NCI-H2227 (cell line): Measurements from ENCODE around the gene CACNA1B.
"Not testable (repeated sequence)": the region's sequence is repeated elsewhere in the genome, so short reads cannot be mapped to it uniquely, and the experiment has no call there.

Source experiments
- DNase-seq: peaks from one replicate; lab custom pipeline; 2025; ENCODE audit not compliant: unreplicated experiment; lab: John Stamatoyannopoulos, UW

Gene CACNA1B

DNA sequence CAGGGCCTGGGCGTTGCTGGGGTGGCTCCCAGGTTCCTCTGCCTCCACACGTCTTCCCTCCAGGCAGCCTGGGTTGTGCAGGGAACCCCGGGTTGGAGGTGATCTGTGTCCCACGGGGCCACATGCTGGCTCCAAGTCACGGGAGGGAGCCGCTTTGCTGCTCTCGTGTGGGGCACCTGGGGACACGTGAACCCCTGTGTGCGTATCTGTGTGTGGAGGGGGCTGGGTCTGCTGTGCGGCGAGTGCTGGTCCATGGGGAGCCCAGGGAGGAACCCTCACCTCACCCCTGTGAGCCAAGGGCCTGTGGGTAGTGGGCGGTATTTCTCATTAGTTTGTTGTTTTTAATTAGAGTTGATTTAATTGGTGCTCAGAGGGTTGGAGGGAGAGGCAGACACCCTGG lies 7.5 kb downstream of the CACNA1B start:
- not testable (repeated sequence) for DNase-seq

GRCh38 chr9:137888621-137889020 lies 11.0 kb downstream of the CACNA1B start:
- DNase-seq = not testable (repeated sequence)

- not testable (repeated sequence) for DNase-seq
Measured at GRCh38 chr9:137889966-137890365, 12.4 kb downstream of the CACNA1B start.

DNA sequence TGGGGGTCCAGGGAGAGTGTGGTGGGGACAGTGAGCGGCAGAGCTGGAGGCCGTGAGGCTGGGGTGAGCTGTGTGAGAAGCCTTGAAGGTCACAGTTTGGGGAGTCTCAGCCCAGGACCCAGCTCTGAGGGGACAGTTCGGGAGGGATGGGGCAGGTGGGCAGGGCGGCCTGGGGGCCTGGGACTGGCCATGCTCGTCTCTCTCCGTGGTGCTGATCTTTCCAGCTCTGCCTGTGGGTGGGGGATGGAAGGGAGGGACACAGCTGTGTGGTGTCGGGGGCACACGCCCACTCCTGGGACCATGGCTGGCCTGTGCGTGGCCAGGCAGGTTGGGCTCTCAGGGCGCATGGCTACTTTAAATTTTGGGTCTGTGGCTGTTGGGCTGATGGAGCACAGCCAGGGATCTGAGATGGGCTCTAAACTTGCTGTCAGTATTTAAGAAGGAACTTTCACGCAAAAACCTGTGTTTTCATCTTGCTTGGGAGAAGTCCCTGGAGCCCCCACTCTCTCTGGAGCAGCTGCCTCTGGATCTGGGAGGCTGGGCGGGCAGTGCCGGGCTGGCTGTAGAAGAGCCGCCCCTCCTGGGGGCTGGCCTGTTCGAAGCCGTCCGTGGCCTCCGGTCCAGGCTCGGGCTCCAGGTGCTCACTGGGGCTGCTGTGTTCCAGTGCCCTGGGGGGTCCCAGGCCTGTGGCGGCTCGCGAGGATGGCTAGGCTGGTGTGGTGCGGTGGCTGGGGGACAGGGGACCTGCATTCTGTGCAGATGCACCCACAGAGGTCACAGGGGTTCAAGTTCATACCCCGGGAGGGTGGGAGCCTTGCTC lies 13.4 kb downstream of the CACNA1B start:
- DNase-seq = not testable (repeated sequence)

DNA sequence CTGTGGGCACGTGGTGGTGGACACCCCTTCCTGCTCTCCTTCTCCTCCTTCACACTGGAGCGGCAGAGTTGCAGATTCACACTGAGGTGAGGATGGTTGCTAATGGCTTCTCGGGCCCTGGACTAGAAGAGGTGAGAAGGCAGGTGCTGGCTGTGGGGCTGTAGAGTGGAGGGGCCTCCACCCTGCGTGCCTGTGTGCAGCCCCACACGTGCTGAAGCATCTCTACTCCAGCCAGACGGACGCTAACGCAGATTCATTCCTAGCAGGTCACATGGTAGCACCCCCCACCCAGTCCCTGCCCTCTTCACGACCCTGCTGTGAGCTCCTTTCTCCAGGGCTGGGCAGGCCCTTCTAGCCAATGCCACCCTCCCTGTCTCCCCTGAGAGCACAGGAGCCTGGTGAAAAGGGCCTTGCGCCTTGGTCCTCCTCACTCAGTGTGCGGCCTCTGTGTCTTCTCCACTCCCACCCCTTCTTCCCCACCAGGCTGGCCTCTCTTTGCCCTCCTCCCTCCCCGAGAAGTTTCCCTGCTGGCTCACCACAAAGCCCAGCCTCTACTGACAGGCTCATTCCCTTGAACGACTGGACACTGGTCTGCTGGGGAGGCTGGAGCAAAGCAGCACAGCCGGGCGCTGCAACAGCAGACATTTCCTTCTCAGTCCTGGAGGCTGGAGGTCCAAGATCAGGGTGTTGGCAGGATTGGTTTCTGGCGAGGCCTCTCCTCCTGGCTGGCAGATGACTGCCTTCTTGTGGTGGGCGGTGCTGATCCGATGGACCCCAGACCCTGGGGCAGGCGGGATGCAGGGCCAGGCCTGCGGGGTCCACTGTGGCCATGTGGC lies 14.2 kb downstream of the CACNA1B start:
- DNase-seq = no peak

- no peak for DNase-seq
Measured at GRCh38 chr9:137892424-137893191, 15.0 kb downstream of the CACNA1B start.

- DNase-seq = no peak
Measured at GRCh38 chr9:137893670-137894069, 16.1 kb downstream of the CACNA1B start.

GRCh38 chr9:137899551-137900360 lies 22.2 kb downstream of the CACNA1B start:
- no peak for DNase-seq

DNA sequence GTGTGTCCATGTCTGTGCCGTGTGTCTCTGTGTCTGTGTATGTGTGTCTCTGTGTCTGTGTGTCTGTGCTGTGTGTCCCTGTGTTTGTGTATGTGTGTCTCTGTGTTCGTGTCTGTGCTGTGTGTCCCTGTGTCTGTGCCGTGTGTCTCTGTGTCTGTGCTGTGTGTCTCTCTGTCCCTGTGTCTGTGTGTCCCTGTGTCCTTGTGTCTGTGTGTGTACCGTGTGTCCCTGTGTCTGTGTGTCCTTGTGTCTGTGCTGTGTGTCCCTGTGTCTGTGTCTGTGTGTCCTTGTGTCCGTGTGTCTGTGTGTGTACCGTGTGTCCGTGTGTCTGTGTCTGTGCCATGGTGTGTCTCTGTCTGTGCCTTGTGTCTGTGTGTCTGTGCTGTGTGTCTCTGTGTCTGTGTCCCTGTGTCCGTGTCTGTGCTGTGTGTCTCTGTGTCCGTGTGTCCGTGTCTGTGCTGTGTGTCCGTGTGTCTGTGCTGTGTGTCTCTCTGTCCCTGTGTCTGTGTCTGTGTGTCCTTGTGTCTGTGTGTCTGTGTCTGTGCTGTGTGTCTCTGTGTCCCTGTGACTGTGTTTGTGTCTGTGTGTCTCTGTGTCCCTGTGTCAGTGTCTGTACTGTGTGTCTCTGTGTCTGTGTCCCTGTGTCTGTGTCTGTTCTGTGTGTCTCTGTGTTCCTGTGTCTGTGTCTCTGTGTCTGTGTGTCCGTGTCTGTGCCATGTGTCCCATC lies 23.2 kb downstream of the CACNA1B start:
- DNase-seq = no peak

GRCh38 chr9:137902646-137903045 lies 25.1 kb downstream of the CACNA1B start:
- DNase-seq = no peak

- DNase-seq = no peak
Measured at GRCh38 chr9:137905740-137906139, 28.2 kb downstream of the CACNA1B start.

DNA sequence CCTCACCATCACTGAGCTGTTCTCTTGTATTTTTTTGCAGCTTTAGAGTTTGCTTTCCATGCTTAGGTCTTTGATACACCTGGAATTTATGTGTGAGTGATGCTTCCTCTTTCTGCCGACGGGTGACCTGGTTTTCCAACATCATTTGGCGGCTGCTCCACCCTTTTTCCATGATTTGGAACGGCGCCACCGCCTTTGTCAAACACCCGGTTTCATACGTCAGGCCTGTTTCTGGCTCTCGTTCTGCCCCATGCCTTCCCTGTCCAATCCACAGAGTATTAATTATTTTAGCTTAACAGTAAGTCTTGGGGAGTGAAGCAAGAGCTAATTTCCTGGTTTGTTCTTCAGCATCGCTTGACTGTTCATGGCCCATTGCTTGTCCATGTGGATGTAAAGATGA lies 30.2 kb downstream of the CACNA1B start:
- DNase-seq = no peak

DNA sequence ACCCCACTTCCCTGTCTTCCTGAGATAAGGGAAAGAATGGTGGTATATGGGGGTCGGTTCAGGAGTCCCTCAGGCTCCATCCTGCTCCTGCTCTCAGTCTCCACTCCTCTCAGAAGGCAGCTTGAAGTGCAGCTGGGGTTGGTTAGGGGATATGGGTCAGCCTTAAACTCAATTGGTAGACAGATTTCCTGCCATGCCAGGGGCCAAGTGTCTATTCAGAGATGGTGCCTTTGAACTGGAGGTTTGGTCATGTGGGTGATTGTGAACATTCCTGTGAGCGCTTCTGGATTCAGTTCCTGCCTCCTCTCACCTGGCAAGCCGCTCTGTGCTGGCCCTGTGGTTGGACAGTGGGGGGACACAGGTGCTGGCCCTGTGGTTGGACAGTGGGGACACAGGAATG lies 35.1 kb downstream of the CACNA1B start:
- DNase-seq = no peak

GRCh38 chr9:137913132-137913531 lies 35.5 kb downstream of the CACNA1B start:
- DNase-seq = no peak

GRCh38 chr9:137913771-137914767 lies 36.5 kb downstream of the CACNA1B start:
- DNase-seq = no peak

- DNase-seq = no peak
Measured at GRCh38 chr9:137916540-137916939, 39.0 kb downstream of the CACNA1B start.

DNA sequence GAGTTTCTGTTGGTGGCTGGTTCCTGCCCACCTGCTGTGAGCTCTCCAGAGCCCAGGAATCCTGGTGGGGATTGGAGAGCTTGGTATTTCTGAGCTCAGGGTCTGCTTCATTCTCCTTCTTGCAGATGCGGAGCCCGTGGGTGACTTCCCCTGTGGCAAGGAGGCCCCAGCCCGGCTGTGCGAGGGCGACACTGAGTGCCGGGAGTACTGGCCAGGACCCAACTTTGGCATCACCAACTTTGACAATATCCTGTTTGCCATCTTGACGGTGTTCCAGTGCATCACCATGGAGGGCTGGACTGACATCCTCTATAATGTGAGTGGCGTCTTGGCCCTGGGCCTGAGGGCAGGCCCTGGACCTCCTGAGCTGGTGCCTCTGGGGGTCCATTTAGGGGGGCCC lies 39.5 kb downstream of the CACNA1B start:
- DNase-seq = no peak

DNA sequence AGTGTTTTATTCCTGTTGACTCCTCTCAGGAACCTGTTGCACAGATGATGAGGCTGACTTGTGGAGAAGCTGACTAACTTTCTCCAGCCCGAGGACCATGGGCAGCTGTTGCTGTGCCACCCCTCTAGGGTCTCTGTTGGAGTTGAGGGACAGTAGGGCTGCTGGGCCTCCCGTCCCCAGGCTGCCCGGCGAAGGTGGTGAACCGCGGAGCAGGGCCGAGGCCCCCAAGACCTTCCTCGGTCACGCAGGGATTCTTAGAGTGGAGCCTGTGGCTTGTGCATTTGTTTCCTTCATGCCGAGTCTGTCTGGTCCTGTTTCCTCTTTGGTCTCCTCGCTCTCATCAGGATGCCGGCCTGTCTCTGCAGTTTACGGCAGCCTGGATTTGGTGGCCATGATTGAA lies 40.2 kb downstream of the CACNA1B start:
- no peak for DNase-seq
